H9 (cell line): Measurements from ENCODE around the gene KIF23. TPM values are rescaled to one million over a fixed set of nuclear protein-coding genes. Genes with fewer than 3 reads are reported as not detected.

ENCODE experiments used
- DNase-seq: peaks from one replicate; pipeline ENCODE4 v3.0.0-alpha.2; 2017
- H2AFZ ChIP-seq: one replicate; pipeline ENCODE4 v1.6.1; 2013; ENCODE audit warnings: mild to moderate bottlenecking, low read length, control low read depth, moderate library complexity
- H2AK5ac ChIP-seq: 2 replicates; pipeline ENCODE4 v1.6.1; 2013; ENCODE audit warnings: low read length, control low read depth, mixed read lengths; ENCODE audit not compliant: insufficient read length
- H2BK120ac ChIP-seq: one replicate; pipeline ENCODE4 v1.6.1; 2013; ENCODE audit warnings: low read depth, mild to moderate bottlenecking, low read length, control low read depth, inconsistent platforms; ENCODE audit not compliant: poor library complexity, severe bottlenecking
- H2BK12ac ChIP-seq: 2 replicates; pipeline ENCODE4 v1.6.1; 2013; ENCODE audit warnings: low read length, control low read depth, mixed read lengths, low read depth; ENCODE audit not compliant: insufficient read length
- H2BK15ac ChIP-seq: 2 replicates; pipeline ENCODE4 v1.6.1; 2013; ENCODE audit warnings: low read depth, low read length, control low read depth
- H2BK20ac ChIP-seq: one replicate; pipeline ENCODE4 v1.6.1; 2013; ENCODE audit warnings: low read depth, mild to moderate bottlenecking, low read length, control low read depth, inconsistent platforms; ENCODE audit not compliant: poor library complexity, severe bottlenecking
- H2BK5ac ChIP-seq: 2 replicates; pipeline ENCODE4 v1.6.1; 2013; ENCODE audit warnings: low read length, control low read depth, mixed read lengths; ENCODE audit not compliant: insufficient read length
- H3K14ac ChIP-seq: 2 replicates; pipeline ENCODE4 v1.6.1; 2013; ENCODE audit warnings: low read length, control low read depth; ENCODE audit not compliant: insufficient read depth
- H3K18ac ChIP-seq: 2 replicates; pipeline ENCODE4 v1.6.1; 2013; ENCODE audit warnings: low read depth, mild to moderate bottlenecking, mixed read lengths, low read length, control low read depth; ENCODE audit not compliant: insufficient read length
- H3K23ac ChIP-seq: 2 replicates; pipeline ENCODE4 v1.6.1; 2013; ENCODE audit warnings: low read length, control low read depth, mixed read lengths, low read depth; ENCODE audit not compliant: insufficient read length
- H3K23me2 ChIP-seq: 2 replicates; pipeline ENCODE4 v1.6.1; 2013; ENCODE audit warnings: low read depth, mild to moderate bottlenecking, mixed read lengths, low read length, control low read depth; ENCODE audit not compliant: insufficient read length, poor library complexity, severe bottlenecking
- H3K27ac ChIP-seq: 2 replicates; pipeline ENCODE4 v1.5.1; 2013; ENCODE audit warnings: low read length, control low read depth, mixed read lengths, low read depth; ENCODE audit not compliant: insufficient read length
- H3K27me3 ChIP-seq: 2 replicates; pipeline ENCODE4 v1.6.1; 2013; ENCODE audit warnings: low read length, control low read depth, inconsistent platforms; ENCODE audit not compliant: insufficient read depth
- H3K4ac ChIP-seq: 2 replicates; pipeline ENCODE4 v1.6.1; 2013; ENCODE audit warnings: low read depth, mild to moderate bottlenecking, control low read depth, inconsistent platforms, low read length, moderate library complexity
- H3K4me1 ChIP-seq: 2 replicates; pipeline ENCODE4 v1.6.1; 2013; ENCODE audit warnings: low read length, control low read depth, inconsistent platforms; ENCODE audit not compliant: insufficient read depth
- H3K4me2 ChIP-seq: 2 replicates; pipeline ENCODE4 v1.6.1; 2013; ENCODE audit warnings: low read length, control low read depth, mixed read lengths; ENCODE audit not compliant: insufficient read length, insufficient read depth
- H3K56ac ChIP-seq: 2 replicates; pipeline ENCODE4 v1.6.1; 2013; ENCODE audit warnings: low read depth, mild to moderate bottlenecking, mixed read lengths, low read length, control low read depth; ENCODE audit not compliant: insufficient read length
- H3K79me1 ChIP-seq: 2 replicates; pipeline ENCODE4 v1.6.1; 2013; ENCODE audit warnings: low read depth, mild to moderate bottlenecking, moderate library complexity, low read length, control low read depth, inconsistent platforms; ENCODE audit not compliant: insufficient read depth, poor library complexity, severe bottlenecking
- H3K79me2 ChIP-seq: 2 replicates; pipeline ENCODE4 v1.6.1; 2013; ENCODE audit warnings: low read length, control low read depth, inconsistent platforms; ENCODE audit not compliant: insufficient read depth
- H3K9ac ChIP-seq: 2 replicates; pipeline ENCODE4 v1.6.1; 2013; ENCODE audit warnings: low read length, control low read depth, mixed read lengths; ENCODE audit not compliant: insufficient read length; ENCODE audit errors: extremely low read depth
- H3K9me3 ChIP-seq: one replicate; pipeline ENCODE4 v1.6.1; 2013; ENCODE audit warnings: low read depth, low read length, inconsistent platforms; ENCODE audit not compliant: control insufficient read depth
- H3T11ph ChIP-seq: one replicate; pipeline ENCODE4 v1.6.1; 2013; ENCODE audit warnings: mild to moderate bottlenecking, low read length, control low read depth, inconsistent platforms
- H4K20me1 ChIP-seq: one replicate; pipeline ENCODE4 v1.6.1; 2013; ENCODE audit not compliant: control insufficient read depth, insufficient read length, insufficient read depth
- H4K5ac ChIP-seq: 2 replicates; pipeline ENCODE4 v1.6.1; 2013; ENCODE audit warnings: low read depth, mild to moderate bottlenecking, mixed read lengths, low read length, control low read depth; ENCODE audit not compliant: insufficient read length
- H4K8ac ChIP-seq: replicated peaks from 2 replicates; pipeline ENCODE4 v1.6.1; 2013; ENCODE audit warnings: low read length, control low read depth, mixed read lengths, low read depth; ENCODE audit not compliant: insufficient read length
- H4K91ac ChIP-seq: 2 replicates; pipeline ENCODE4 v1.6.1; 2013; ENCODE audit warnings: low read depth, mild to moderate bottlenecking, moderate library complexity, mixed read lengths, low read length, control low read depth; ENCODE audit not compliant: insufficient read length
- H3K27ac Mint-ChIP-seq, 3 experiments: 2 replicates in 2 of 3; 3 replicates in 1 of 3; pipeline ENCODE4 v1.8.0; 2020 to 2021; ENCODE audit warnings: mixed read lengths in 3 of 3, mild to moderate bottlenecking in 1 of 3, moderate library complexity in 1 of 3
- H3K27me3 Mint-ChIP-seq: 2 replicates; pipeline ENCODE4 v1.8.0; 2021; ENCODE audit warnings: low read depth, mild to moderate bottlenecking, moderate library complexity, mixed read lengths
- H3K36me3 Mint-ChIP-seq, 3 experiments: 2 replicates in 2 of 3; 3 replicates in 1 of 3; pipeline ENCODE4 v1.8.0; 2020 to 2021; ENCODE audit warnings: low read depth in 3 of 3, mixed read lengths in 3 of 3; ENCODE audit not compliant: insufficient read depth in 1 of 3
- H3K4me1 Mint-ChIP-seq, 2 experiments: 2 replicates each; pipeline ENCODE4 v1.8.0; 2020; ENCODE audit warnings: mixed read lengths in 2 of 2
- H3K4me3 Mint-ChIP-seq, 2 experiments: 2 replicates in 1 of 2; 3 replicates in 1 of 2; pipeline ENCODE4 v1.8.0; 2020 to 2021; ENCODE audit warnings: mild to moderate bottlenecking in 2 of 2, mixed read lengths in 2 of 2, moderate library complexity in 1 of 2
- H3K9me3 Mint-ChIP-seq, 2 experiments: 2 replicates in 1 of 2; 3 replicates in 1 of 2; pipeline ENCODE4 v1.8.0; 2020; ENCODE audit warnings: mild to moderate bottlenecking in 2 of 2, mixed read lengths in 2 of 2, moderate library complexity in 1 of 2
- whole genome bisulfite sequencing: extraction: QIAGEN DNeasy Blood & Tissue Kit; methylation state at CpG from one replicate; pipeline ENCODE4 v1.1.7; 2013; ENCODE audit warnings: missing lambda C conversion rate, low lambda C conversion rate, mixed read lengths; ENCODE audit not compliant: insufficient read length; ENCODE audit errors: extremely low coverage; 5-methylcytosine and 5-hydroxymethylcytosine counted together
- total RNA-seq: library from RNA; stranded (reverse); gene quantifications from 2 replicates; pipeline ENCODE4 v1.2.1, GENCODE V29; 2021
- TF ChIP-seq, protein P1 (sequence below): fragments of 200-600 bp; sonication (generic); conservative IDR thresholded peaks from 3 replicates; pipeline ENCODE4 v1.8.0; 2021; ENCODE audit warnings: antibody characterized with exemption, mild to moderate bottlenecking

The KIF23 gene
- total RNA-seq, 1 experiment from 2014 or later = 55.4 TPM

DNA sequence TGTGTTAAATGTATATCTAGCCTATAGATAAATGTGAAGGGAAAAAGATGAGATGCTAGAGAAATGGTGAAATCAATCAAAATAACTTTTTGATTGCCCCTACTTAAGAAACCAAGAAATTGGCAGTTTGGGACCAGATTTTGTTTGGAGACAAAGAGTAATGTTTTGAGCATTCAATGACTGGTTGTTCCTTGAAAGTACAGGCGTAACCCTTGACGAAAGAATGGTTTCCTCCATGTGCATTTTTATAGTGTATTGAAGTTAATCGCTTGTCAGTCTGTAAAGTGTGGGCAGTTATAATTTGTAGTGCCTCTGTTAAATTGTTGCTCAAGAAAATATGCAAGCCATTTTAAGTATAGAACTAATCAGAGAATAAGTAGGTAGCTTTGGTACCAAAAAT lies 1.2 kb downstream of the KIF23 start:
- Histone ChIP-seq H4K91ac (no peak overlapping the region), H3K9me3 (no peaks in the 10 kb centered on the region), H3K4me1 (no peaks in the 10 kb centered on the region), H3K79me2 (peaks cover 10% of the 10 kb centered on the region; the same call in 1 of the 2 replicates), H3K18ac (no peak overlapping the region), H3K79me1 (peaks cover 3% of the 10 kb centered on the region), H2BK15ac (no peak overlapping the region), H2AFZ (no peak overlapping the region), H2BK5ac (no peak overlapping the region), H3K4me2 (peak overlapping the region; percentile 46), H4K5ac (no peak overlapping the region), H3K9ac (peak overlapping the region; percentile 42), H3K56ac (no peak overlapping the region), H2BK120ac (no peak overlapping the region), H3K27ac (no peak overlapping the region), H2AK5ac (no peak overlapping the region), H3K14ac (no peak overlapping the region), H2BK20ac (no peak overlapping the region), H3T11ph (no peak overlapping the region), H4K20me1 (no peaks in the 10 kb centered on the region), H4K8ac (no peak overlapping the region), H3K23ac (no peak overlapping the region), H3K27me3 (no peaks in the 10 kb centered on the region), H3K4ac (no peak overlapping the region), H3K23me2 (no peaks in the 10 kb centered on the region), H2BK12ac (no peak overlapping the region)
- Mint-ChIP-seq H3K9me3 (no peaks in the 10 kb centered on the region; a peak in 1 of 5 replicates), H3K27me3 (no peaks in the 10 kb centered on the region), H3K4me1 (peaks cover 9 to 15% of the 10 kb centered on the region in 2 experiments), H3K4me3 (peak overlapping the region; percentile 88 to 91), H3K27ac (peak overlapping the region in 1 of 3 experiments; percentile 17; a peak in 2 of 7 replicates), H3K36me3 (peaks cover 21 to 36% (median 33%) of the 10 kb centered on the region in 3 experiments)
- no CpG with 5 or more reads among the region's 3 CpGs for WGBS
- DNase-seq = no peak
- TF ChIP-seq, protein P1, sequence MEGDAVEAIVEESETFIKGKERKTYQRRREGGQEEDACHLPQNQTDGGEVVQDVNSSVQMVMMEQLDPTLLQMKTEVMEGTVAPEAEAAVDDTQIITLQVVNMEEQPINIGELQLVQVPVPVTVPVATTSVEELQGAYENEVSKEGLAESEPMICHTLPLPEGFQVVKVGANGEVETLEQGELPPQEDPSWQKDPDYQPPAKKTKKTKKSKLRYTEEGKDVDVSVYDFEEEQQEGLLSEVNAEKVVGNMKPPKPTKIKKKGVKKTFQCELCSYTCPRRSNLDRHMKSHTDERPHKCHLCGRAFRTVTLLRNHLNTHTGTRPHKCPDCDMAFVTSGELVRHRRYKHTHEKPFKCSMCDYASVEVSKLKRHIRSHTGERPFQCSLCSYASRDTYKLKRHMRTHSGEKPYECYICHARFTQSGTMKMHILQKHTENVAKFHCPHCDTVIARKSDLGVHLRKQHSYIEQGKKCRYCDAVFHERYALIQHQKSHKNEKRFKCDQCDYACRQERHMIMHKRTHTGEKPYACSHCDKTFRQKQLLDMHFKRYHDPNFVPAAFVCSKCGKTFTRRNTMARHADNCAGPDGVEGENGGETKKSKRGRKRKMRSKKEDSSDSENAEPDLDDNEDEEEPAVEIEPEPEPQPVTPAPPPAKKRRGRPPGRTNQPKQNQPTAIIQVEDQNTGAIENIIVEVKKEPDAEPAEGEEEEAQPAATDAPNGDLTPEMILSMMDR = no peak
